ENCODE measurements around the gene LAMA2.

DNA sequence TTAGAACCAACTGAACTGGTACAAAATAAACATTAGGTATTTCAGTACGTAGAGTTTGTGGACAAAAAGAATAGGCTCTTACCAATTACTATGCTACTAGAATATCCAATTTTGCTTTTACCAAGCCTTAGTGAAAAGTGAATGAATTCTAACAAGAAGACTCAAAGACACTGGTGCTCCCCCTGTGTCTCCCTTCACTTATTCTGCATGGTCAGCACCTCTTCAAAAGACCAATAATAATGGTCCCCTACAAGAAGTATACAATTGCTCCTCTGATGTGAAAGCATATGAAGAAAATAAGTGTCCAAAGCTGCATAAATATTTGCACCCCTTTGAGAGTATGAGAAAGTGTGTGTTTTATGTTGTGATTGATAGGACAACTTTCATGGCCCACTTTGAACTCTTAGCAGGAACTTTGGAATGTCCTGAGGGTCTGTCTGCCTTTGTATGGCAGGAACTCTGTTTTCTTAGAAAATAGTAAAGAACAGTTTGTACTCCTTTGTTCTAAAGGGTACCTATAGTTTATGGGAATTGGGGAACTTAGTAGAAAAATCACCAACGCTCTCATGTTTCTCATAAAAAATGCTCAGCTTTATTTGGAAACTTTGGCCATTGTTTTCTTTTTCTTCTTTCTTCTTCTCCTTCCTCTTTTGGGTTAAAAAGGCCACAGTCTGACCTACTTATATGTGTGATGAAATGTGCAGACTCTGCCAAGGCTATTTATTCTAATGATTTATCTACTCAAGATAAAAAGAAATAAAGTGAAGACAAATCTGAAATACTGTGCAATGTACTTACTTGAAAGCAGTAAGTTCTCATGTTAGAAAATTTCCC is 352.4 kb downstream of the LAMA2 start:
- TF ChIP-seq SIN3A (IDR thresholded peaks at IDR 0.05; ENCODE audit: low read depth) (no peak), EZH2 (IDR thresholded peaks at IDR 0.05) (no peak), SRF (IDR thresholded peaks at IDR 0.05; ENCODE audit: low read depth) (no peak), CTCF (IDR thresholded peaks at IDR 0.05 in 2 of 3, conservative IDR thresholded peaks at IDR 0.05 in 1 of 3; ENCODE audit: borderline replicate concordance in 1 of 3, insufficient read depth in 1 of 3, low read depth in 2 of 3, low read length in 2 of 3) (no peak), JUND (IDR thresholded peaks at IDR 0.05) (no peak), POLR2AphosphoS5 (IDR thresholded peaks at IDR 0.05; ENCODE audit: low read depth, low read length) (no peak), POLR2A (IDR thresholded peaks at IDR 0.05; ENCODE audit: borderline replicate concordance, extremely low read depth, insufficient read depth, insufficient read length) (no peak), RAD21 (IDR thresholded peaks at IDR 0.05; ENCODE audit: low read depth) (no peak), ZNF274 (IDR thresholded peaks at IDR 0.05; ENCODE audit: low read depth, low read length) (no peak), EZH2phosphoT487 (IDR thresholded peaks at IDR 0.05; ENCODE audit: borderline replicate concordance) (no peak)
- TF ChIP-seq, protein P1, sequence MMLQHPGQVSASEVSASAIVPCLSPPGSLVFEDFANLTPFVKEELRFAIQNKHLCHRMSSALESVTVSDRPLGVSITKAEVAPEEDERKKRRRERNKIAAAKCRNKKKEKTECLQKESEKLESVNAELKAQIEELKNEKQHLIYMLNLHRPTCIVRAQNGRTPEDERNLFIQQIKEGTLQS (IDR thresholded peaks at IDR 0.05) = no peak
- TF ChIP-seq, protein P2, sequence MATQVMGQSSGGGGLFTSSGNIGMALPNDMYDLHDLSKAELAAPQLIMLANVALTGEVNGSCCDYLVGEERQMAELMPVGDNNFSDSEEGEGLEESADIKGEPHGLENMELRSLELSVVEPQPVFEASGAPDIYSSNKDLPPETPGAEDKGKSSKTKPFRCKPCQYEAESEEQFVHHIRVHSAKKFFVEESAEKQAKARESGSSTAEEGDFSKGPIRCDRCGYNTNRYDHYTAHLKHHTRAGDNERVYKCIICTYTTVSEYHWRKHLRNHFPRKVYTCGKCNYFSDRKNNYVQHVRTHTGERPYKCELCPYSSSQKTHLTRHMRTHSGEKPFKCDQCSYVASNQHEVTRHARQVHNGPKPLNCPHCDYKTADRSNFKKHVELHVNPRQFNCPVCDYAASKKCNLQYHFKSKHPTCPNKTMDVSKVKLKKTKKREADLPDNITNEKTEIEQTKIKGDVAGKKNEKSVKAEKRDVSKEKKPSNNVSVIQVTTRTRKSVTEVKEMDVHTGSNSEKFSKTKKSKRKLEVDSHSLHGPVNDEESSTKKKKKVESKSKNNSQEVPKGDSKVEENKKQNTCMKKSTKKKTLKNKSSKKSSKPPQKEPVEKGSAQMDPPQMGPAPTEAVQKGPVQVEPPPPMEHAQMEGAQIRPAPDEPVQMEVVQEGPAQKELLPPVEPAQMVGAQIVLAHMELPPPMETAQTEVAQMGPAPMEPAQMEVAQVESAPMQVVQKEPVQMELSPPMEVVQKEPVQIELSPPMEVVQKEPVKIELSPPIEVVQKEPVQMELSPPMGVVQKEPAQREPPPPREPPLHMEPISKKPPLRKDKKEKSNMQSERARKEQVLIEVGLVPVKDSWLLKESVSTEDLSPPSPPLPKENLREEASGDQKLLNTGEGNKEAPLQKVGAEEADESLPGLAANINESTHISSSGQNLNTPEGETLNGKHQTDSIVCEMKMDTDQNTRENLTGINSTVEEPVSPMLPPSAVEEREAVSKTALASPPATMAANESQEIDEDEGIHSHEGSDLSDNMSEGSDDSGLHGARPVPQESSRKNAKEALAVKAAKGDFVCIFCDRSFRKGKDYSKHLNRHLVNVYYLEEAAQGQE (IDR thresholded peaks at IDR 0.05; ENCODE audit: low read depth) = no peak
